GM06990 (cell line): ENCODE measurements around the gene TCTN2.

Source experiments
- DNase-seq: peaks from one replicate; pipeline ENCODE4 v3.0.0-alpha.2; 2011; ENCODE audit not compliant: insufficient read length; ENCODE audit errors: extremely low read depth
- H3K27me3 ChIP-seq: replicated peaks from 2 replicates; pipeline ENCODE4 v1.6.0; 2011; ENCODE audit warnings: low read length; ENCODE audit not compliant: control insufficient read depth, insufficient read depth
- H3K36me3 ChIP-seq: 2 replicates; pipeline ENCODE4 v1.5.1; 2011; ENCODE audit warnings: low read length; ENCODE audit not compliant: control insufficient read depth, insufficient read depth
- H3K4me3 ChIP-seq: replicated peaks from 2 replicates; pipeline ENCODE4 v1.5.1; 2011; ENCODE audit warnings: low read depth, mild to moderate bottlenecking, control low read depth, low read length
- TF ChIP-seq, protein P1 (sequence below): IDR thresholded peaks from 2 replicates; pipeline ENCODE4 v1.5.1; 2011; ENCODE audit warnings: low read length, control low read depth, mild to moderate bottlenecking, inconsistent platforms; ENCODE audit not compliant: insufficient read depth, poor library complexity, severe bottlenecking

TCTN2 gene

DNA sequence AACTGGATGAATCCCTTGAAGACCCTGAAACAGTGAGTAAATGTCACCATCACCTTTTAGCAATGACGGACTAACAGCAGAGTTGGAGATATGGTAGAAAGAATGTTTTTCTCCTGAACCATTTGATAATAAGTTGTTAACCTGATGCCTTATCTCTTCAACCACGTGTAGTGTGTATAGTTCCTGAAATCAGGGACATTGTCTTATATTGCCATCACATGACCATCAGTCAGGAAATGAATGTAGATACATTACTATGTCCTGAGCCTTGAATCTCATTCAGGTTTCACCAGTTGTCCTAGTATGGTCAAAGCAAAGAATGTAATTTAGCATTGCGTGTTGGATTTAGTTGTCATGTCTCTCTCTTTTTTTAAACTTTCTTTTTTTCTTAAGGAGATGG, 57.0 kb downstream of the TCTN2 start:
- Histone ChIP-seq H3K36me3 (peaks cover 14% of the 10 kb centered on the region), H3K27me3 (no peaks in the 10 kb centered on the region), H3K4me3 (no peak overlapping the region)
- TF ChIP-seq, protein P1, sequence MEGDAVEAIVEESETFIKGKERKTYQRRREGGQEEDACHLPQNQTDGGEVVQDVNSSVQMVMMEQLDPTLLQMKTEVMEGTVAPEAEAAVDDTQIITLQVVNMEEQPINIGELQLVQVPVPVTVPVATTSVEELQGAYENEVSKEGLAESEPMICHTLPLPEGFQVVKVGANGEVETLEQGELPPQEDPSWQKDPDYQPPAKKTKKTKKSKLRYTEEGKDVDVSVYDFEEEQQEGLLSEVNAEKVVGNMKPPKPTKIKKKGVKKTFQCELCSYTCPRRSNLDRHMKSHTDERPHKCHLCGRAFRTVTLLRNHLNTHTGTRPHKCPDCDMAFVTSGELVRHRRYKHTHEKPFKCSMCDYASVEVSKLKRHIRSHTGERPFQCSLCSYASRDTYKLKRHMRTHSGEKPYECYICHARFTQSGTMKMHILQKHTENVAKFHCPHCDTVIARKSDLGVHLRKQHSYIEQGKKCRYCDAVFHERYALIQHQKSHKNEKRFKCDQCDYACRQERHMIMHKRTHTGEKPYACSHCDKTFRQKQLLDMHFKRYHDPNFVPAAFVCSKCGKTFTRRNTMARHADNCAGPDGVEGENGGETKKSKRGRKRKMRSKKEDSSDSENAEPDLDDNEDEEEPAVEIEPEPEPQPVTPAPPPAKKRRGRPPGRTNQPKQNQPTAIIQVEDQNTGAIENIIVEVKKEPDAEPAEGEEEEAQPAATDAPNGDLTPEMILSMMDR: no peak
- DNase-seq: no peak

DNA sequence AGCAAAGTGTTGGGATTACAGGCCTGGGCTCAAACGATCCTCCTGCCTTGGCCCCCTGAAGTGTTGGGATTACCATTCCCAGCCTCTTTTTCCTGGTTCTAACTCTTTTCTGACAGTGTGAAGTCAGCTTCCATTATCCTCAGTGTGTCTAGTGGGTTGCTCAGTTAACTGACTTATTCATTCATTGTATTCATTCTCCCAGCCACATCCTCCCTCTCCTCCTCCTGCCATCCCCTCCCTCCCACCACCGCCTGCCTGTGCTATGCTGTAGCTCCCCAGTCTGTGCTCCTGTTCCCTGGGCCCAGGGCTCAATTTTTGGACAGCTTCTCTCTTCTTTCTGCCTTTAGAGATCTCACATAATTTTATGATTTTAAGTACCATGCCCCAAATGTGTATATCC, 60.7 kb downstream of the TCTN2 start:
- no peaks in the 10 kb centered on the region for H3K27me3 ChIP-seq
- no peak overlapping the region for H3K4me3 ChIP-seq
- TF ChIP-seq, protein P1: no peak
- peaks cover 23% of the 10 kb centered on the region for H3K36me3 ChIP-seq
- no peak for DNase-seq

DNA sequence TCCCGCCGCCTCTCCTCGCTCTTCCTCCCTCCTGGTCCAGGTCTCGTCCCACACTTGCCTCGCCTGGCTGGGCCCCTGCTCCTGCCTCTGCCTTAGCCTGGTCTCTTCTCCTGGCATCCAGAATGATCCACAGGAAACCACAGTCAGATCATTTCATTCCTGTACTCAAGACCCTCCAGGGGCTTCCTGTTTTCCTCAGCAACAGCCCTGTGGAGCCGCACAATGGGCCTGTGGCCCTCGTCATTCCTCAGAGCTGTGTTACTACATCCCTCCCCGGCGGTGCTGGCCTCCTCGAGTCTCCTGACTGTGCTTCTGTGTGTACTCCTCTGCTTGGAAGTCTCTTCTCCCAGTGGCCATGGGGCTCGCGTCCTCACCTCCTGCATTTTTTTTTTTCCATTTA, 61.3 kb downstream of the TCTN2 start:
- no peaks in the 10 kb centered on the region for H3K27me3 ChIP-seq
- peaks cover 20% of the 10 kb centered on the region for H3K36me3 ChIP-seq
- DNase-seq: no peak
- TF ChIP-seq, protein P1: no peak
- H3K4me3 ChIP-seq: no peak overlapping the region

DNA sequence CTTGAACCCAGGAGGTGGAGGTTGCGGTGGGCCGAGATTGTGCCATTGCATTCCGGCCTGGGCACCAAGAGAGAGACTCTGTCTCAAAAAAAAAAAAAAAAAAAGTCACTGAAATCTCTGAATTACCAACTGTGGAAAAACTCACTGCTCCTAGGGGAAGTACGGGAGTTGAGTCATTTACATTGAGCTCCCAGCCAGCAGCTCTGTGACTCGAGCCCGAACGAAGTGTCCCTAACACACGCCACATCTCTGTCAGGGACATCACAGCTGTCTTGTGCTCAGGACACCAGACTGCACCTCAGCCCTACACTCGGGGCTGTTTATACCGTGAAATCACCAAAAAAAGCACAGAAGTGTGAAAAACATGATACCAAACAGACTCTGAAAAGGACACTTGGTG, 62.3 kb downstream of the TCTN2 start:
- TF ChIP-seq, protein P1: no peak
- no peak for DNase-seq
- Histone ChIP-seq H3K36me3 (peaks cover 19% of the 10 kb centered on the region), H3K27me3 (no peaks in the 10 kb centered on the region), H3K4me3 (no peak overlapping the region)

GRCh38 chr12:123734268-123734667, 63.4 kb downstream of the TCTN2 start:
- TF ChIP-seq, protein P1: no peak
- Histone ChIP-seq H3K27me3 (no peaks in the 10 kb centered on the region), H3K36me3 (peaks cover 20% of the 10 kb centered on the region), H3K4me3 (no peak overlapping the region)
- no peak for DNase-seq

- Histone ChIP-seq H3K36me3 (peaks cover 20% of the 10 kb centered on the region), H3K4me3 (no peak overlapping the region), H3K27me3 (no peaks in the 10 kb centered on the region)
- no peak for DNase-seq
- TF ChIP-seq, protein P1: no peak
These were observed 71.1 kb downstream of the TCTN2 start for GRCh38 chr12:123741937-123742572.
